HL-60 (cell line): ENCODE results near the gene ASPSCR1.

Experiments
- DNase-seq, 2 experiments: peaks; one replicate each; pipeline ENCODE4 v3.0.0-alpha.2; 2010 to 2020; ENCODE audit warnings: low read depth in 1 of 2, low spot score in 1 of 2
- H3K27ac ChIP-seq: fragments of 250-450 bp; sonication (Bioruptor Pico); replicated peaks from 2 replicates; pipeline ENCODE4 v1.5.1; 2020; ENCODE audit warnings: mild to moderate bottlenecking, moderate library complexity
- H3K27me3 ChIP-seq: fragments of 250-450 bp; sonication (Bioruptor Pico); 2 replicates; pipeline ENCODE4 v1.5.1; 2021; ENCODE audit warnings: mild to moderate bottlenecking, moderate library complexity; ENCODE audit not compliant: insufficient read depth, poor library complexity, severe bottlenecking
- H3K4me3 ChIP-seq: replicated peaks from 2 replicates; pipeline ENCODE4 v1.5.1; 2011; ENCODE audit warnings: mild to moderate bottlenecking, control low read depth, low read length; ENCODE audit not compliant: insufficient read depth
- CTCF ChIP-seq: IDR thresholded peaks from one replicate; pipeline ENCODE4 v1.5.1; 2011; ENCODE audit warnings: low read length, control low read depth, inconsistent platforms; ENCODE audit not compliant: insufficient read depth
- GABPA ChIP-seq: IDR thresholded peaks from 2 replicates; pipeline ENCODE4 v1.6.1; 2012; ENCODE audit warnings: low read depth
- POLR2AphosphoS5 ChIP-seq: IDR thresholded peaks from 2 replicates; pipeline ENCODE4 v1.6.1; 2012; ENCODE audit warnings: low read depth
- REST ChIP-seq: IDR thresholded peaks from 2 replicates; pipeline ENCODE4 v1.6.1; 2012; ENCODE audit warnings: low read depth; ENCODE audit not compliant: insufficient replicate concordance
- SPI1 ChIP-seq: IDR thresholded peaks from 2 replicates; pipeline ENCODE4 v1.6.1; 2012; ENCODE audit warnings: low read depth, mild to moderate bottlenecking, borderline replicate concordance

Gene ASPSCR1

GRCh38 chr17:82049106-82049505, 71.7 kb downstream of the ASPSCR1 start:
- TF ChIP-seq GABPA = no peak
- no peak for TF ChIP-seq POLR2AphosphoS5
- TF ChIP-seq SPI1 = no peak
- no peak for TF ChIP-seq REST
- no peak for TF ChIP-seq CTCF
- DNase-seq = no peak
- H3K27ac ChIP-seq = no peak overlapping the region
- no peak overlapping the region for H3K4me3 ChIP-seq
- H3K27me3 ChIP-seq = no peaks in the 10 kb centered on the region

- Histone ChIP-seq H3K27ac (no peak overlapping the region), H3K4me3 (no peak overlapping the region), H3K27me3 (no peaks in the 10 kb centered on the region)
- no peak for TF ChIP-seq GABPA
- TF ChIP-seq REST = no peak
- TF ChIP-seq POLR2AphosphoS5 = no peak
- TF ChIP-seq CTCF = no peak
- no peak for DNase-seq
Observed at GRCh38 chr17:82049521-82049971, 72.1 kb downstream of the ASPSCR1 start.

DNA sequence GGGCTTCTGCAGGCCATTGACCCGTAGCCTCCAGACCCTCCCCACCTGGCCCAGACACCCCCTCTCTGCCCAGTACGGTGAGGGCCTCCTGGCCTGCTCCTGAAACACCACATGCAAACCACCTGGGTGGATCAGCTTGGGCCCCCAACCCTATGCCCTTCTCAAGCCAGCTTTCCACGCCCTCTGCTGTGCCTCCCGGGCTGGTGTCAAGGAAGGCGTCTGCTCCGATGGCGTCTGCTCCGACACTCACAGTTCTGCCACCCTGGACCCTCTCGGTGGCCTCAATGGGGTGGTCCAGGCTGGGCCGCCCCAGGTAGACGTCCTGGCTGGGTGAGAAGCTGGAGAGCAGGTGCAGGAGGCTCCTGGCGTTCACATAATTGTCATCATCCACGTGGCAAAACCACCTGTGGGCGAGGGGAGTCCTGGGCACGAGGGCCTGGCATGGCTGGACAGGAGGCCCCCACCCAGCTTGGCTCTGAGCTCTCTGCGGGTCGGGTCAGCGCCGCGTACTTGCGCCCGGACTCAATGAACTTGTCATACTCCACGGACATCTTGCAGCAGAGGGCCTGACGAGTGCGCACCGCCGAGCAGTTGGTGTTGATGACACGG, 72.8 kb downstream of the ASPSCR1 start:
- H3K27ac ChIP-seq = no peak overlapping the region
- H3K4me3 ChIP-seq = no peak overlapping the region
- no peaks in the 10 kb centered on the region for H3K27me3 ChIP-seq
- DNase-seq = no peak
- TF ChIP-seq CTCF (no peak), POLR2AphosphoS5 (no peak)
